ENCODE data around the gene LIPG.
A peak's percentile ranks its signal among the peaks of the same experiment; 100 is the strongest.

The LIPG gene

DNA sequence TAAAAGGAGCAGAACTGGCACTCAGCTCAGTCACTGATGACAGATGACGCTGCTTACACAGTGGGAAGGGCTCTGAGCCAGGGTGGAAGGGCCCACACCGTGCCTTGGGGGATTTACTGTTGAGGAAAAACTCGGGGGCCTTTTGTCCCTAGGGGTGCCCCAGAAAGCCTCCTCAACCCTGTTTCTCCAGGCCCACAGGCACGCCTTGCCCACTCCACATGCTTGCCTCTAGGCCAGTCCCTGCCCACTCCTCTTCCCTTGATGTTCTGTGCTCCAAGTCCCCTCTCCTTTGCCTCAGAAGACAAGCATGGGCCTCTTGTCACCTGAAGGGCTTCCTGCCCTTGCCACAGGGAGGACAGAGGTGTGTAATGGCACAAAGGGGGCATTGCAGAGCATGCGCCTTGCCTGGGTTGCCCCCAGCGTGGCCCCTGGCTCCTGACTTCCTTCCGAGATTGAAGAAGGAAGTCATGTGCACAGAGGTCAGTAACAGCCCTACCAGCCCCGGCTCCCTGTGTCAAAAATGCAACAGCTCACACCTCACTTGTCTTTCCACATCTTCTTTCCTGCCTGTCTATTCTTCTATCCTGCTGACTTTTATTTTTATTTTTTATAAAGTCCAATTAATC, 65.1 kb downstream of the LIPG start:
- TF ChIP-seq, protein P1, sequence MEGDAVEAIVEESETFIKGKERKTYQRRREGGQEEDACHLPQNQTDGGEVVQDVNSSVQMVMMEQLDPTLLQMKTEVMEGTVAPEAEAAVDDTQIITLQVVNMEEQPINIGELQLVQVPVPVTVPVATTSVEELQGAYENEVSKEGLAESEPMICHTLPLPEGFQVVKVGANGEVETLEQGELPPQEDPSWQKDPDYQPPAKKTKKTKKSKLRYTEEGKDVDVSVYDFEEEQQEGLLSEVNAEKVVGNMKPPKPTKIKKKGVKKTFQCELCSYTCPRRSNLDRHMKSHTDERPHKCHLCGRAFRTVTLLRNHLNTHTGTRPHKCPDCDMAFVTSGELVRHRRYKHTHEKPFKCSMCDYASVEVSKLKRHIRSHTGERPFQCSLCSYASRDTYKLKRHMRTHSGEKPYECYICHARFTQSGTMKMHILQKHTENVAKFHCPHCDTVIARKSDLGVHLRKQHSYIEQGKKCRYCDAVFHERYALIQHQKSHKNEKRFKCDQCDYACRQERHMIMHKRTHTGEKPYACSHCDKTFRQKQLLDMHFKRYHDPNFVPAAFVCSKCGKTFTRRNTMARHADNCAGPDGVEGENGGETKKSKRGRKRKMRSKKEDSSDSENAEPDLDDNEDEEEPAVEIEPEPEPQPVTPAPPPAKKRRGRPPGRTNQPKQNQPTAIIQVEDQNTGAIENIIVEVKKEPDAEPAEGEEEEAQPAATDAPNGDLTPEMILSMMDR (IDR thresholded peaks at IDR 0.05; ENCODE audit: low read length, missing control alignments): no peak
- no peak for DNase-seq (ENCODE audit: low read depth)
- H3K4me3 ChIP-seq (replicated peaks; ENCODE audit: low read depth, low read length): no peak overlapping the region

DNA sequence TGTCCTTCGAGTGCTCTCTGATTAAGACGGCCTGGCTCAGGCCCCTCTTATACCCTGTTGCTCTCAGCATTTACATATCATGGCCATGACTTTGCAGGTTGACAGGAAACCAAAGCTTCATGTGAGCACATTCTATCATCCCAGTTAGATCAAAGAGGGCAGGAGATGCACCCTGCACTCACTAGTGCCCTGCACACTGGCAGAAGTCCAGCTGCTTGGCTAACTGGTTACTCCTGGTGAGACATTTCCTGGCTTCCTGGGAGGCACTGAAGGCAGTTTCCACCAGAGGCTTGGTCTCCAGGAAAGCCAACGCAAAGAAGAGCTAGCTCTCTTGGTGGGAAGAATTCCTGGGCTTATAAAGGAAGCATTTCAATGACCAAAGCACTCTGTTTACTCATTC, 66.3 kb downstream of the LIPG start:
- no peak overlapping the region for H3K4me3 ChIP-seq (replicated peaks; ENCODE audit: low read depth, low read length)
- peak; percentile 42 for DNase-seq (ENCODE audit: low read depth)
- TF ChIP-seq, protein P1 (IDR thresholded peaks at IDR 0.05; ENCODE audit: low read length, missing control alignments): no peak

DNA sequence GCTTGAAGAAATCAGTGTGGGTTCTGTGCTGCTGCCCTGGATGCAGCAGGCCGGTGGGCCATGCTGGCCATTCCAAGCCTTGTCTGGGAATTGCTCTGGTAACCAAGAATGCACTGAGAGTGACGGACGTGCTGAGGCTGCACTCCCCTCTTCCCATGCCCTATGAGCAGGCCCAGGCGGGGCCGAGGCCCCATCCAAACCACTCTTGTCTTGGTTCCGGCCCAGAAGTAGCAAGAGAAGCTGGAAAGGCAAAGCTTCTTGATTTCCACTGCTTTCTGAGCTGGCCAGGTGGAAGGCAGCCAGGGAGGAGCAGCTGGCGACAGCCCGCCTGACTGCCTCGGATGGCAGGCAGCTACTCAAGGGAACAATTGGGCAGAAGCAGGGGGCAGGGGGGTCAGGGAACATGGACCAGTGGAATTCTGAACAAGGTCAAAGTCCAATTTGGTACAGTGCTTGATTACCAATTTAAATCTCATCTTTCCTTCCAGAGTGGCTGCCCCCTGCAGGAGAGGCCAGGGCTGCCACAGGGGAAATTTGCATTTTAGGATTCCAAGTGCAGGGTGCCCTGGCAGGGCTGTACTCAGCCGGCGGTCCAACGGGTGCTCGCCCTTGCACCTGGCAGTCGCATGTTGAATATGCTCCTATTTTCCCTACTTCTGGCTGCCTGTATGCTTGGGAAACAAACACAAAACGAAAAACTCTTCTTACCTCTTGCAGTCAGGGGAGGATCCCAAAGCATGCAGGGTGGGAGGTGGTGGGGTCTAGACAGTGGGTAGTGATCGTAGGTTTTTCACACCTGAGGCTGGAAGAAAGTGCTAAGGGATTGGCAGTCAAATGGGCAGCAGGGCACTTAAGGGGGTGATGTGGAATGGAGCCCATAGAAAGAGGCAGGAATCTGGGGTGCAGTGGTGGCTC, 67.3 kb downstream of the LIPG start:
- no peak overlapping the region for H3K4me3 ChIP-seq (replicated peaks; ENCODE audit: low read depth, low read length)
- no peak for DNase-seq (ENCODE audit: low read depth)
- TF ChIP-seq, protein P1 (IDR thresholded peaks at IDR 0.05; ENCODE audit: low read length, missing control alignments): peak; percentile 22

DNA sequence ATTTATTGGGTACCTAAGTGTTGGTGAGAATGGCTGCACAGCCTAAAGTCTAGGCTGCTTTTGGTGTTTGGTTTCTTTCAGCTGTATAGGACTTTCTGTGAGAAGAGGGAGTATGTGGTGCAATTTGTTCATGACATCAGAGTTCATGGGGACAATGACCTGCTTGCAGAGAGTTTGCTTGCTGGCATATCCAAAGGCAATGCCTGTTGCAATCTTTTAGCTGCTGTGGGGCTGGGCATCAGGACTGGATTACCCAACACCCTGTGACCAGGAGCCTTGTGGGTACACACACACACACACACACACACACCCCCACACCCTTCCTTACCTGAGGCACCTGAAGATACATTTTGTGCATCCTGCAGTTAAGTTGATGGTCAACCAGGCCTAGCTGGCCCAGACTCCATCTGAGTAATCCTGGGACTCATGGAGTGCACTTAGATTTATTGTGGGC, 68.4 kb downstream of the LIPG start:
- TF ChIP-seq, protein P1 (IDR thresholded peaks at IDR 0.05; ENCODE audit: low read length, missing control alignments): no peak
- peak; percentile 71 for DNase-seq (ENCODE audit: low read depth)

DNA sequence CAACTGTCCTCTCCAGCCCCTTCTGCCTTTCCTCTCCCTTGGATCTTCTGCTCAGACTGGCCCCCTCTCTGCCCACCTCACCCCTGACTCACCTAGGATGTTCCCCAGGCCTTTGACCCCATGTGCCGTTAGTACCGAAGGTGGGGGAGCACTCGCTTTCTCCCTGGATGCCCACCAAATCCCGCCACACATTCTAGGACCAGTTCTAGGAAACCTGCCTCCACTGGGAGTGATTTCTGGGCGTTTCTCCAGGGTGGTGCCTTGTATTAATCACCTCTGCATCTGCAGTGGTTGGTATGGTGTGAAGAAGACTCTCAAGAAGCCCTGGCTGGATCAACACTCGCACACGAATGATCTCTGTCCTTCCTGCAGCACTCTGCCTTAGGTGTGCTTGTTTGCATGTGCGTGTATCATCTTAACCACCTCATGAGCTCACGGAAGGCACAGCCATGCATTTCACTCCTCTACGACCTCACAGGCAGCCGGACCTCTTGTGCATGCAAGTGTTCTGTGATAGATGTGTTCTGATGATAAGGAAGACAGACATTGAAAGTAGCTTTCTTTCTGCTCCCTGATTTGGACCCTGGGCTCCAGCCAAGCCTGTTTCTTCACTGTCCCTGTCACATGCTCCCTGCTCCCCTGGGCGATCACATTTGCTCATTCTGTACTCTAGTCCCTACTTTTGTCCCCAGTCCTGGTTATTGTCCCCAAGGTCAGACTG, 69.4 kb downstream of the LIPG start:
- TF ChIP-seq, protein P1 (IDR thresholded peaks at IDR 0.05; ENCODE audit: low read length, missing control alignments): no peak
- no peak for DNase-seq (ENCODE audit: low read depth)

More for the DNA sequence above, 68.4 kb downstream of the LIPG start:
- H3K4me3 ChIP-seq (replicated peaks; ENCODE audit: low read depth, low read length): no peak overlapping the region

DNA sequence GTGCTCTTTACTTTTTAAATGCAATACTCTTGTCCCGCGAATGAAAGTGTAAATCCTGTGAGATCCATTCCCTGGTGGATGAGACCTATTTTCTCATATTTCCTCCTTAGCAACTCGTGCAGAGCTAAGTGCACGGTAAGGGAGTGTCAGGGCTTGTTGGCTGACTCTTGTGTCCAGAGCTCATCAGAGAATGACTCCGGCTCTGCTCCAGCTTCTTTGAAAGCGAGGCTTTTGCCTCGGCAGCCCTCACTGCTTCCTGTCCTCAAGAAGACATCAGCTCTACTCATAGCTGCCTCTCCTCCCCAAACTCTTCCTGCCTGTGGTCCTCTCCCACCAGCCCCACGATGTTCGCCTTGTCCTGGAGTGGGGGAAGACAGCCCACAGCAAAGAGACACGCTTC, 70.7 kb downstream of the LIPG start:
- TF ChIP-seq, protein P1 (IDR thresholded peaks at IDR 0.05; ENCODE audit: low read length, missing control alignments): no peak
- no peak overlapping the region for H3K4me3 ChIP-seq (replicated peaks; ENCODE audit: low read depth, low read length)
- no peak for DNase-seq (ENCODE audit: low read depth)

More for the DNA sequence above, 69.4 kb downstream of the LIPG start:
- H3K4me3 ChIP-seq (replicated peaks; ENCODE audit: low read depth, low read length): no peak overlapping the region
